SK-N-SH (cell line): ENCODE measurements around the gene C19orf18. TPM values are rescaled to one million over a fixed set of nuclear protein-coding genes. Genes with fewer than 3 reads are reported as not detected.

Source experiments
- CTCF ChIA-PET: fragments of 300-600, 350-600 bp; formaldehyde crosslinking; extraction: SDS; loops from one replicate; lab custom pipeline; 2021; lab: Yijun Ruan, JAX
- POLR2A ChIA-PET: fragments of 350-600 bp; sonication (Branson Sonifier 250); formaldehyde crosslinking; extraction: SDS; loops from one replicate; lab custom pipeline; 2020; ENCODE audit warnings: antibody characterized with exemption, inconsistent platforms; lab: Yijun Ruan, JAX
- DNase-seq: peaks from one replicate; pipeline ENCODE4 v3.0.0; 2012
- H2AFZ ChIP-seq: fragments of 200-600 bp; sonication (generic); 2 replicates; pipeline ENCODE4 v1.8.1; 2016; ENCODE audit warnings: antibody characterized with exemption, mild to moderate bottlenecking, low read depth
- H3F3A ChIP-seq: fragments of 200-600 bp; sonication (generic); replicated peaks from 2 replicates; pipeline ENCODE3; 2016; ENCODE audit warnings: antibody characterized with exemption, mild to moderate bottlenecking; ENCODE audit not compliant: insufficient read depth
- H3K27ac ChIP-seq, 2 experiments: fragments of 200-500 bp in 1 of 2; fragments of 200-600 bp in 1 of 2; sonication (Bioruptor generic) in 1 of 2; sonication (generic), shearing (Covaris generic) in 1 of 2; 2 replicates each; pipeline versions ENCODE4 v1.5.1 to v1.6.1; 2014 to 2016; ENCODE audit warnings: low read depth in 2 of 2, inconsistent platforms in 1 of 2, low read length in 1 of 2, mild to moderate bottlenecking in 1 of 2, mixed read lengths in 1 of 2
- H3K27me3 ChIP-seq: fragments of 200-600 bp; sonication (generic), shearing (Covaris generic); 2 replicates; pipeline ENCODE4 v1.6.1; 2016; ENCODE audit warnings: mixed run types; ENCODE audit not compliant: insufficient read depth
- H3K36me3 ChIP-seq, 2 experiments: fragments of 200-500 bp in 1 of 2; fragments of 200-600 bp in 1 of 2; sonication (Bioruptor generic) in 1 of 2; sonication (generic) in 1 of 2; replicated peaks in 1 of 2; 2 replicates each; pipeline versions ENCODE3 to v1.5.1; 2014 to 2016; ENCODE audit warnings: low read length in 1 of 2, mild to moderate bottlenecking in 1 of 2; ENCODE audit not compliant: insufficient read depth in 2 of 2, control insufficient read depth in 1 of 2
- H3K4me1 ChIP-seq, 2 experiments: fragments of 200-500 bp in 1 of 2; fragments of 200-600 bp in 1 of 2; sonication (Bioruptor generic) in 1 of 2; sonication (generic), shearing (Covaris generic) in 1 of 2; 2 replicates each; pipeline versions ENCODE4 v1.5.1 to v1.6.1; 2014 to 2016; ENCODE audit warnings: low read depth in 1 of 2, low read length in 1 of 2, mixed run types in 1 of 2; ENCODE audit not compliant: insufficient read depth in 2 of 2, control insufficient read depth in 1 of 2
- H3K4me2 ChIP-seq: fragments of 200-600 bp; sonication (generic), shearing (Covaris generic); 2 replicates; pipeline ENCODE4 v1.6.1; 2017; ENCODE audit warnings: mixed run types
- H3K4me3 ChIP-seq, 2 experiments: fragments of 200-500 bp in 1 of 2; fragments of 200-600 bp in 1 of 2; sonication (Bioruptor generic) in 1 of 2; sonication (generic), shearing (Covaris generic) in 1 of 2; 2 replicates each; pipeline versions ENCODE4 v1.5.1 to v1.8.1; 2014 to 2016; ENCODE audit warnings: low read depth in 2 of 2, inconsistent platforms in 1 of 2, low read length in 1 of 2, mild to moderate bottlenecking in 1 of 2, mixed read lengths in 1 of 2, moderate library complexity in 1 of 2
- H3K79me2 ChIP-seq: fragments of 200-600 bp; sonication (generic); 2 replicates; pipeline ENCODE4 v1.8.1; 2017; ENCODE audit warnings: mild to moderate bottlenecking; ENCODE audit not compliant: insufficient read depth
- H3K9ac ChIP-seq: fragments of 200-600 bp; sonication (generic); 2 replicates; pipeline ENCODE4 v1.6.1; 2017; ENCODE audit warnings: mixed run types
- H3K9me2 ChIP-seq: fragments of 200-600 bp; sonication (generic); 2 replicates; pipeline ENCODE4 v1.6.1; 2017; ENCODE audit warnings: mixed run types
- H3K9me3 ChIP-seq: fragments of 200-600 bp; sonication (generic); 2 replicates; pipeline ENCODE4 v1.6.1; 2017; ENCODE audit warnings: mixed run types, mild to moderate bottlenecking, moderate library complexity
- H4K20me1 ChIP-seq: fragments of 200-600 bp; sonication (generic); 2 replicates; pipeline ENCODE4 v1.6.1; 2017; ENCODE audit warnings: mild to moderate bottlenecking, mixed run types; ENCODE audit not compliant: insufficient read depth
- ELF1 ChIP-seq: IDR thresholded peaks from 2 replicates; pipeline ENCODE4 v1.4.0; 2012
- EP300 ChIP-seq, 2 experiments: IDR thresholded peaks; 2 replicates each; pipeline versions ENCODE4 v1.4.0 to v1.6.1; 2012; ENCODE audit warnings: borderline replicate concordance in 1 of 2, low read depth in 1 of 2, low read length in 1 of 2
- EZH2phosphoT487 ChIP-seq: fragments of 200-600 bp; sonication (generic); IDR thresholded peaks from 2 replicates; pipeline ENCODE4 v1.6.1; 2017; ENCODE audit warnings: low read depth, mixed run types, mild to moderate bottlenecking, antibody characterized with exemption, moderate library complexity, borderline replicate concordance
- FOSL2 ChIP-seq: IDR thresholded peaks from 2 replicates; pipeline ENCODE4 v1.4.0; 2012; ENCODE audit warnings: low read depth, mild to moderate bottlenecking, moderate library complexity, borderline replicate concordance
- FOXJ3 ChIP-seq: sonication (generic); formaldehyde crosslinking; IDR thresholded peaks from 2 replicates; pipeline ENCODE4 v1.5.1; 2020; ENCODE audit warnings: mild to moderate bottlenecking, missing genetic modification reagents
- GATA2 ChIP-seq: sonication (generic); formaldehyde crosslinking; IDR thresholded peaks from 2 replicates; pipeline ENCODE4 v1.5.0; 2020; ENCODE audit warnings: mild to moderate bottlenecking, missing genetic modification reagents
- JUND ChIP-seq: IDR thresholded peaks from 2 replicates; pipeline ENCODE4 v1.4.0; 2012
- MEF2A ChIP-seq: IDR thresholded peaks from 2 replicates; pipeline ENCODE4 v1.4.0; 2012; ENCODE audit warnings: low read depth, borderline replicate concordance
- NFIC ChIP-seq: IDR thresholded peaks from 2 replicates; pipeline ENCODE4 v1.4.0; 2012; ENCODE audit warnings: borderline replicate concordance
- RAD21 ChIP-seq: IDR thresholded peaks from 2 replicates; pipeline ENCODE4 v1.6.1; 2012; ENCODE audit warnings: mild to moderate bottlenecking, low read length
- RFX5 ChIP-seq: IDR thresholded peaks from 2 replicates; pipeline ENCODE4 v1.6.1; 2012; ENCODE audit warnings: mild to moderate bottlenecking, improper control_type of control experiment, low read length
- RXRA ChIP-seq: IDR thresholded peaks from 2 replicates; pipeline ENCODE4 v1.4.0; 2012; ENCODE audit warnings: low read depth, mild to moderate bottlenecking, borderline replicate concordance
- TEAD4 ChIP-seq: IDR thresholded peaks from 2 replicates; pipeline ENCODE4 v1.4.0; 2012; ENCODE audit warnings: mild to moderate bottlenecking, borderline replicate concordance; ENCODE audit not compliant: insufficient read depth
- YY1 ChIP-seq: IDR thresholded peaks from 2 replicates; pipeline ENCODE4 v1.4.0; 2012; ENCODE audit warnings: low read depth, mild to moderate bottlenecking
- WGBS: methylation state at CpG from one replicate; pipeline ENCODE4 v1.1.6; 2017; ENCODE audit warnings: low lambda C conversion rate; 5-methylcytosine and 5-hydroxymethylcytosine counted together
- polyA plus RNA-seq, 3 experiments: library from polyadenylated mRNA; depleted of rRNA; stranded (reverse); fragments of >200 nt; gene quantifications; 2 replicates each; pipeline ENCODE4 v1.2.3, GENCODE V29; 2012
- TF ChIP-seq, protein P1 (sequence below): IDR thresholded peaks from 2 replicates; pipeline ENCODE4 v1.4.0; 2012; ENCODE audit warnings: low read depth, borderline replicate concordance
- TF ChIP-seq, protein P2 (sequence below): IDR thresholded peaks from 2 replicates; pipeline ENCODE4 v1.4.0; 2012; ENCODE audit warnings: low read depth, borderline replicate concordance

The C19orf18 gene
- polyA plus RNA-seq, 1 of the 3 experiments (the other 2 are of a cell fraction), result not detected

- TF ChIP-seq NFIC, result no peak
- no peak for TF ChIP-seq MEF2A
- TF ChIP-seq FOSL2, result no peak
These were observed 9.6 kb downstream of the C19orf18 start (continued) for GRCh38 chr19:57964761-57965160.

GRCh38 chr19:57961785-57962184 lies 12.5 kb downstream of the C19orf18 start:
- Histone ChIP-seq H3K4me3 (no peak overlapping the region), H3K4me1 (no peaks in the 10 kb centered on the region), H4K20me1 (no peaks in the 10 kb centered on the region), H3K9ac (no peak overlapping the region), H2AFZ (no peak overlapping the region), H3K9me2 (no peaks in the 10 kb centered on the region), H3K27me3 (no peaks in the 10 kb centered on the region), H3K4me2 (no peak overlapping the region), H3F3A (no peaks in the 10 kb centered on the region), H3K9me3 (no peaks in the 10 kb centered on the region), H3K27ac (no peak overlapping the region), H3K79me2 (no peaks in the 10 kb centered on the region), H3K36me3 (no peaks in the 10 kb centered on the region)
- no peak for TF ChIP-seq FOXJ3 (CRISPR knock-in tag)
- no peak for TF ChIP-seq GATA2 (CRISPR knock-in tag)
- no peak for TF ChIP-seq YY1
- no peak for TF ChIP-seq RXRA
- no peak for TF ChIP-seq RAD21
- CTCF ChIA-PET, result no interaction called here
- no peak for DNase-seq
- POLR2A ChIA-PET, result interaction anchor here (0.7 kb wide), 1 partner anchor 12 kb away, joined by 5 read pairs; no protein-coding TSS in a partner anchor
- WGBS, result 10% methylated on average over 1 of the region's 1 CpG

DNA sequence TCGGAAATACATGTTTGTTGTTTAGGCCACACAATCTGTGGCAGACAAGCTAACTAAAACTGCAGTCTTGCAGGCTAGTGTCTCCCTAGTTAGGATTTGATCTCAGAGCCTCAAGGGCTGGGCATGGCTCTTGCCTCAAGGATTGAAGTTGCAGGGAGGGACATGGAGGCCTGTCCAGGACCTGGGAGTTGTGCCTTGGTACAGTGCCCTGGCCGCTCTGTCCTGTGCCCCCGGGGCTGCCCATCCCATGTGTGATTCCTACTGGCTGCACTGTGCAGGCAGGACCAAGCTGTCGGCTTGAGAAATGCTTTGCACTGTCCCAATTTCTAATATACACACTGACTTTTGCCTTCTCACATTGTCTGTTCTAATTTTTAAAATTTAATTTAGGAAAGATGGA lies 19.3 kb downstream of the C19orf18 start:
- Histone ChIP-seq H3F3A (no peaks in the 10 kb centered on the region), H3K4me2 (no peak overlapping the region), H4K20me1 (no peaks in the 10 kb centered on the region), H3K79me2 (no peaks in the 10 kb centered on the region), H3K36me3 (no peaks in the 10 kb centered on the region), H3K27me3 (no peaks in the 10 kb centered on the region), H3K4me3 (no peak overlapping the region), H3K9me2 (no peaks in the 10 kb centered on the region), H3K4me1 (no peaks in the 10 kb centered on the region), H3K27ac (no peak overlapping the region), H2AFZ (no peak overlapping the region), H3K9me3 (no peaks in the 10 kb centered on the region), H3K9ac (no peak overlapping the region)
- no peak for DNase-seq
- ChIA-PET POLR2A (no interaction called here), CTCF (interaction anchor here (0.6 kb wide), 1 partner anchor 68 kb away, joined by 3 read pairs; no protein-coding TSS in a partner anchor)
- TF ChIP-seq, protein P1, sequence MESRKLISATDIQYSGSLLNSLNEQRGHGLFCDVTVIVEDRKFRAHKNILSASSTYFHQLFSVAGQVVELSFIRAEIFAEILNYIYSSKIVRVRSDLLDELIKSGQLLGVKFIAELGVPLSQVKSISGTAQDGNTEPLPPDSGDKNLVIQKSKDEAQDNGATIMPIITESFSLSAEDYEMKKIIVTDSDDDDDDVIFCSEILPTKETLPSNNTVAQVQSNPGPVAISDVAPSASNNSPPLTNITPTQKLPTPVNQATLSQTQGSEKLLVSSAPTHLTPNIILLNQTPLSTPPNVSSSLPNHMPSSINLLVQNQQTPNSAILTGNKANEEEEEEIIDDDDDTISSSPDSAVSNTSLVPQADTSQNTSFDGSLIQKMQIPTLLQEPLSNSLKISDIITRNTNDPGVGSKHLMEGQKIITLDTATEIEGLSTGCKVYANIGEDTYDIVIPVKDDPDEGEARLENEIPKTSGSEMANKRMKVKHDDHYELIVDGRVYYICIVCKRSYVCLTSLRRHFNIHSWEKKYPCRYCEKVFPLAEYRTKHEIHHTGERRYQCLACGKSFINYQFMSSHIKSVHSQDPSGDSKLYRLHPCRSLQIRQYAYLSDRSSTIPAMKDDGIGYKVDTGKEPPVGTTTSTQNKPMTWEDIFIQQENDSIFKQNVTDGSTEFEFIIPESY, result no peak
- TF ChIP-seq EP300 (IDR thresholded peaks at IDR 0.05; ENCODE audit: borderline replicate concordance in 1 of 2, low read depth in 1 of 2, low read length in 1 of 2) (no peak), RAD21 (no peak), ELF1 (no peak), EZH2phosphoT487 (no peak), JUND (no peak), TEAD4 (no peak), RFX5 (no peak)
- TF ChIP-seq, protein P2, sequence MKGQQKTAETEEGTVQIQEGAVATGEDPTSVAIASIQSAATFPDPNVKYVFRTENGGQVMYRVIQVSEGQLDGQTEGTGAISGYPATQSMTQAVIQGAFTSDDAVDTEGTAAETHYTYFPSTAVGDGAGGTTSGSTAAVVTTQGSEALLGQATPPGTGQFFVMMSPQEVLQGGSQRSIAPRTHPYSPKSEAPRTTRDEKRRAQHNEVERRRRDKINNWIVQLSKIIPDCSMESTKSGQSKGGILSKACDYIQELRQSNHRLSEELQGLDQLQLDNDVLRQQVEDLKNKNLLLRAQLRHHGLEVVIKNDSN, result no peak
- 4% methylated on average over 3 of the region's 4 CpGs for WGBS
